Lower leg skin (tissue), 3 donors: ENCODE data around the gene SLC15A1.

Source experiments
- POLR2A ChIP-seq, 2 donors: fragments of 450-650 bp; IDR thresholded peaks; one replicate each; pipeline ENCODE4 v1.6.1; 2016 to 2017; ENCODE audit warnings: antibody characterized with exemption in 2 of 2, mild to moderate bottlenecking in 1 of 2, moderate library complexity in 1 of 2
- TF ChIP-seq, protein P1 (sequence below), 3 donors: fragments of 450-650 bp; IDR thresholded peaks; one replicate each; pipeline ENCODE4 v1.5.1; 2016; ENCODE audit warnings: antibody characterized with exemption in 3 of 3, mild to moderate bottlenecking in 3 of 3, moderate library complexity in 2 of 3

DNA sequence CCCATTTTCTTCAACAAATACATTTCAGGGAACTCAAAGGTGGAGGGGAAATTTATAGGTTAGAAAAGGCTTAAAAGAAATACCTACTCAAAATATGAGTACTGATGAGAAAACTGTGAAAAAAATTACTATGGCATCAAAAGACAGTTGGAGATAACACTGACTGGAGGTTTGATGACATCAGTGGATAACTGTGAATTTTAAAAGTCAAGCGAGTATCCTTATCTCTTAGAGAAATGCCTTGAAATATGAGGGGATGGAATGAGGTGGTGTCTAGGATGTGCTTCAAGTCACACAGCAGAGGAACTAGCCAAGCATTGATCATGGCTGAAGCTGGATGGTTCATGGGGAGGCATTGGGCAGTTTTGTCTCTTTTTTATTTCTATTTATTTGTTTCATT lies 27.2 kb upstream of the SLC15A1 start:
- TF ChIP-seq, protein P1, sequence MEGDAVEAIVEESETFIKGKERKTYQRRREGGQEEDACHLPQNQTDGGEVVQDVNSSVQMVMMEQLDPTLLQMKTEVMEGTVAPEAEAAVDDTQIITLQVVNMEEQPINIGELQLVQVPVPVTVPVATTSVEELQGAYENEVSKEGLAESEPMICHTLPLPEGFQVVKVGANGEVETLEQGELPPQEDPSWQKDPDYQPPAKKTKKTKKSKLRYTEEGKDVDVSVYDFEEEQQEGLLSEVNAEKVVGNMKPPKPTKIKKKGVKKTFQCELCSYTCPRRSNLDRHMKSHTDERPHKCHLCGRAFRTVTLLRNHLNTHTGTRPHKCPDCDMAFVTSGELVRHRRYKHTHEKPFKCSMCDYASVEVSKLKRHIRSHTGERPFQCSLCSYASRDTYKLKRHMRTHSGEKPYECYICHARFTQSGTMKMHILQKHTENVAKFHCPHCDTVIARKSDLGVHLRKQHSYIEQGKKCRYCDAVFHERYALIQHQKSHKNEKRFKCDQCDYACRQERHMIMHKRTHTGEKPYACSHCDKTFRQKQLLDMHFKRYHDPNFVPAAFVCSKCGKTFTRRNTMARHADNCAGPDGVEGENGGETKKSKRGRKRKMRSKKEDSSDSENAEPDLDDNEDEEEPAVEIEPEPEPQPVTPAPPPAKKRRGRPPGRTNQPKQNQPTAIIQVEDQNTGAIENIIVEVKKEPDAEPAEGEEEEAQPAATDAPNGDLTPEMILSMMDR (IDR thresholded peaks at IDR 0.05) = no peak
- TF ChIP-seq POLR2A (IDR thresholded peaks at IDR 0.05) = no peak
